HuH-7.5 (cell line): ENCODE measurements around the gene SEC31A.

Source experiments
- DNase-seq: peaks from one replicate; pipeline ENCODE4 v3.0.0; 2011; ENCODE audit warnings: low spot score

The SEC31A gene

DNA sequence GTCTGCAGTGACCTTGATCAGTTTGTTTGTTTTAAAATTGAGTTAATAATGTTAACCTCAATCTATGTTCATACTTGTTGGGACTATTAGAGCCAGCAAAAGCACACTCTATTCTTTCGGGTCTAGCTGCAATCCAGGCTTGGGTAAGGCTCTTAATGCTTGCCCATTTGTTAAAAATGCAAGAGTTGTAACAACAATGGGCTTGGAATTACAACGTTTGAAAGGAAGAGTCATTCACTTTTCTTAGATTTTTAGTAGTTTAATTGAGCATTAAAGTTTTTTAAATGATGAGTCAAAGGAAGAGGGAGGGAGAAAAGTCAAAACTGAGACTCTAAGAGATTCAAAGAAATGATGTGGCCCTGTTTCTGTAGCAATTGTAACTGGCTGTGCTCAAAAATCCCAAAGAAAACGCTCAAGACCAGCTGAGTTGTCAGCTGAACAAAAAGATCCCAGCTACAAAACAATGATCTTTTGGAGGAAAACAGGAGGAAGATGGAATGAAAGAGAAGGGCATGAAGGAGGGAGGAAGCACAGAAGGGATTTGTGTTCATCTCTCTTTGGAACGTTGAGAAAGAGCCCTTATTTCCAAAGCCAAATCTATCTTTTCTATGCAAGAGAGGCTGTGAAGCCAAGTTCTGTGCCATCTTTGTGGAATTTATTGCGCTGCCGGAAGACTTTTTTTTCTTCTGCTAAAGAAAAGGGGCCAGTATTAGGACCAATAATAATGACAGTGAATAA is 97.9 kb downstream of the SEC31A start:
- no peak for DNase-seq

- DNase-seq, result no peak
Measured at GRCh38 chr4:82791179-82791578, 99.8 kb downstream of the SEC31A start.

DNA sequence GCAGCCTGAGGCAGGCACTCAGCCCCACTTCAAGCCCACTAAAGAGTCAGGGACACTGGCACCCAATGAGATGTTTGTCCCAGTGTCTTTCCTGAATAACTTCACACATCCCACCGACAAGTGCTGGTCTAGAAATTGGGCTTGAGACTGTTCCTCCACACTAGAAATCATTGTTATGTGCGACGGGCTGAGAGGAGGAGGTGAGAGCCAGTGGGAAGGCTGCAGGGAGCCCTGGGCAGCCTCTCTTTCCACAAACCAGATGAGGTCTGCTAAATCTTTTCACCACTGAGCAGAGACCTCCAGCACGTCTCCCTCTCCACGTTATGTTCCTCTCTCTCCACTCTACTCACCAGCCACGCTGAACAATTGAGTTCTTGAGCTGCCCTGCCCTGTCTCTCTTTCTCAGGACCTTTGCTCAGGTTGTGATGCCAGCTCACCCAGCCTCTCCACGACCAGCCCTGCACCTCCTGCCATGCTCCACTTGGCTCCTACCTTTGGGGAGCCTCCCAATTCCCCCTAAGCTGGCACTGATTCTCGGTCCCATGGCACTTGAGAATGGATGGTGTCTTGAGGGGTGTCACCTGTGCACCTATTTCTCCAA is 100.8 kb downstream of the SEC31A start:
- DNase-seq, result no peak

DNA sequence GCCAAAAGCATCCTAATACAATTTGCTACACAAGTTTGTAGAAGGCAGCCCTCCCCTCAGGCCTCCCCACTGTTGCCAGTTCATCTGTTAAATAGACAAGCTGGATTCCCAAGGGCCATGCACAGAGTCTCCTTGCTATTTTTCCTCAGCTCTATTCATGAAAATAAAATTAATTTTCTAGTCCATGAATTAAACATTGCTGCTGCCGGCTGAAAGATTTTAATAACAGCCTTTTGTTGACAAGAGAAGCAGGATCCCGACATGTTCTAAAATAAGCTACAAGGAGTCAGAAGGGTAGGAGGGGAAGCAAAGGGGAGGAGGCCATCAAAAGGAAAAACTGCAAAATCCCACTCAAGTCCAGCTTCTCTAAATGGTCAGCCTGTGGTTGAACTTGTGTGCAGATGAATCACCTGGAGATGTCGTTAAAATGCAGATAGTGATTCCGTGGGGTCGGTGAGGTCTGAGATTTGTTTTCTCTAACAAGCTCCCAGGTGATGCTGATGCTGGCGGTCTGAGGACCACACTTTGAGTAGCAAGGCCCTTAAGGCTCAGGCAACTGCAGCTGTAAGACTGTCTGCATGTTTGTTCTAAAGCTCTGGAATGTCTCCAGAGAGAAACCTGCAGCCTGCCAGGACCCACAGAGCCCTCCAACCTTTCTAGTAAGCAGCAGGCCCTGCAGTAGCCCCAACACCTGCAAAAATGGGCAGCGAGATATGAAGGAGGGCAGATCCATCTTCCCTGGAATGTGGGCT is 101.8 kb downstream of the SEC31A start:
- DNase-seq, result no peak

- DNase-seq, result no peak
Measured at GRCh38 chr4:82787342-82787741, 103.6 kb downstream of the SEC31A start.

DNA sequence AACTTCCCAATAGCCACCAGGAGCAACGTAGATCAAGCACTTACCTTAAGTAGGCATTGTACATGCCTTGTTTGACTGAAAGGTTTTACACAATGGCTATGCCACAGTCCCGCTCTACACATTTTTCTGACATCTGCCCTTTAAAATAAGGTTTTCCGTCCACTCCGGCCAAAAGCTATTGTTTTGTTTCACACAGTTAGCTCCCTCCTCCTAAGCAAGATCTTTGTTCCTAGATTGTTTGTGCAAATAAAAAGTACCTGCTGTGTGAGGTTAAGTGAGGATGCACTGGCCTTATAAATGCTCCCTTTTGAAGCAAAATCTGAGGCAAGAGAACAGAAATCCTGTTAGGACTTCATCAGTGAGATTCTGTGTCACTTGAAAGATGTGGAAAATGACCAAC is 104.1 kb downstream of the SEC31A start:
- DNase-seq, result no peak

- no peak for DNase-seq
Measured at GRCh38 chr4:82785611-82786400, 105.1 kb downstream of the SEC31A start.

- DNase-seq, result no peak
Measured at GRCh38 chr4:82784681-82785610, 106.0 kb downstream of the SEC31A start.

- DNase-seq, result no peak
Measured at GRCh38 chr4:82782626-82783345, 108.2 kb downstream of the SEC31A start.

GRCh38 chr4:82780752-82781231 is 110.2 kb downstream of the SEC31A start:
- peak; percentile 23 for DNase-seq

DNA sequence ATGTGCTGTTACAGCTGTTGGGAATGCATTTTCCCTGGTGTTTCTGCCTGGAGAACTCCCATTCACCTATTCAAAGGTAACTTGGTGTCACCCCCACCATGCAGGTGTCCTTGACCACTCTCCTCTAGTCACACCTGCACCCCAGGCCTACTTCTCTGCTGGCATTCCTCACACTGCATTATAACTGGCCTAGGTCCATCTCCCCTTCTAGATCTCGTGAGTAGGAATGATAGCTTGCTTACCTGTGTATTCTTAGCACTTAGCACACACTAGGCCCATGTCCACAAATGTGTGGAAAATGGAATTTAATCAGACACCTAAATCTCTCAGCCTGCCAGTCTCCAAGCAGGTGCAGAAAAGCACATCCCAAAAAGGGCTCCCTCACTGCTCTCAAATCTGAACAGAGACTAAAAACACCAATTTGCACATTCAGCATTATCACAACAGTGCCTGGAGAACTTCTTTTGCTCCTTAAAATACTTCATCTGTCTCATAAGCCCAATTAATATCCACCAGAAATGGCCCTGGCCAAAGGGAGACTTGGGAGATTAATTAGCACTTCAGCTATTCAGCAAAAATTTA is 110.7 kb downstream of the SEC31A start:
- DNase-seq, result no peak

DNA sequence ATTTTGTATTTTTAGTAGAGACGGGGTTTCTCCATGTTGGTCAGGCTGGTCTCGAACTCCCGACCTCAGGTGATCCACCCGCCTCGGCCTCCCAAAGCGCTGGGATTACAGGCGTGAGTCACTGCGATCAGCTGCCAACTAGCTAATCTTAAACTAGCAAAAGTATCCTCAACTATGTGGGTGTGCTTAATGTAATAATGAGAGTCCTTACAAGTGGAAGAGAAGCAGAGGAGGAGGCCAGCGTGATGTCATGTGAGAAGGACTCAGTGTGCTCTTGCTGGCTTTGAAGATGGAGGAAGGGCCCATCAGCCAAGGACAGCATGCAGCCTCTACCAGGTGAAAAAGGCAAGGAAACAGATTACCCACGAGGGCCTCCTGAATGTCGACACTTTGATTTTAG is 111.9 kb downstream of the SEC31A start:
- DNase-seq, result no peak

DNA sequence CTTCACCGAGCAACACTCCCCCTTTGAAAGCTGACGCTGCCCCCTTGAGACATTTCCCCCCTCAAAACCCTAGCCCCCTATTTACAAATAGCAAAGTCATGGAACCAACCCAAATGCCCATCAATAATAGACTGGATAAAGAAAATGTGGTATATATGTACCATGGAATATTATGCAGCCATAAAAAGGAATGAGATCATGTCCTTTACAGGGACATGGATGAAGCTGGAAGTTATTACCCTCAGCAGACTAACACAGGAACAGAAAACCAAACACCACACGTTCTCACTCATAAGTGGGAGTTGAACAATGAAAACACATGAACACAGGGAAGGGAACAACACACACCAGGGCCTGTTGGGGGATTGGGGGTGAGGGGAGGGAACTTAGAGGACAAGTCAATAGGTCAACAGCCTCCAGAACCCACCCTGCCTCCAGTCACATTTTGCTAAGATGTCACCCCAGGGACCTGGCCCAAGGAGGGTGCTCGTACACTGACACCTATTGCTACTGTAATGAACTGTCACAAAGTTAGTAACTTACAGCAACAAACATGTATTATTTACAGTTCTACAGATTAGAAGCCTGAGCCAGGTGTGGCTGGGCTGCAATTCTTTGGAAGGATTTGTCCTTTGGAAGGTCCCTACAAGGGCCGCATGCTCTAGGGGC is 113.0 kb downstream of the SEC31A start:
- DNase-seq, result no peak

- DNase-seq, result no peak
Measured at GRCh38 chr4:82776925-82777542, 113.9 kb downstream of the SEC31A start.

- no peak for DNase-seq
Measured at GRCh38 chr4:82775243-82775642, 115.7 kb downstream of the SEC31A start.

- no peak for DNase-seq
Measured at GRCh38 chr4:82774711-82775171, 116.2 kb downstream of the SEC31A start.

DNA sequence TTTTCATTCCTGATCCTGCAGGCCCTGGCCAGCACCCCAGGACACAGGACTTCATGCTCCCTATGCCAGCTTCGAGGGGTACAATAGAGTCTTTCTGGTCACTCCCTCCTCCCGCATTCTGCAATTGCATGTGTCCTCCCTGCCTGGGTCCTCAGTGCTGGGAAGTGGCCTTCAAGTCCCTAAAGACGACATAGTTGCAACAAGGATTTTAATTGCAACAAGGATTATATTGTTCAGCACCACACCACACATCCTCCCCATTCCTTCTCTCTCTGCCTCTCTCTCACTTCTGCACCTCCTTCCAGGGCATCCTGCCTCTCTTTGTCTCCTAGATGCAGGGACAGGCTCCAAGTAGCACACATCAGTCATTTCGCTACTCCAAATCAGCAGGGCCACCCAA is 117.9 kb downstream of the SEC31A start:
- no peak for DNase-seq

DNA sequence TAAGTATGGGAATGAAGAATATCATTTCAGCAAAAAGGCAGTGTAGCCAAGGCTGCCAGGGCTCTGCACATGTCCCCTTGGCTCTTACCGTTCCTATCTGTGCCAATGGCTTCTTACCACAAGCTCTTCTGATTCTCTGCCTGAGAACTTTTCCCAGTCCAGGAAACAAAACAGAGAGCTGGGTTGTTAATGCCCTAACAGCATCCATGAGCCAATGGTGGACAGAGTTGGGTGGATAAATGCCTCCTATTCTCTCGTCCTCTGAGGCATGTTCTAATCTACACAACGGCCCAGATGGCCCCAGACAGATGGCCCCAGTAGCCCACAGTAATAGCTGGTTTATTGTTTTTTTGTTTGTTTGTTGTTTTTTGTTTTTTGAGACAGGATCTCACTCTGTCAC is 120.3 kb downstream of the SEC31A start:
- no peak for DNase-seq
